OCI-LY7 (cell line): ENCODE measurements around the gene UTP20.

ENCODE experiments used
- CTCF ChIP-seq: fragments of 200-600 bp; sonication (generic); conservative IDR thresholded peaks from 2 replicates; pipeline ENCODE4 v1.5.1; 2014; ENCODE audit warnings: mild to moderate bottlenecking, antibody characterized with exemption, low read length, moderate library complexity, mixed read lengths
- EZH2phosphoT487 ChIP-seq: fragments of 200-600 bp; sonication (generic); IDR thresholded peaks from 2 replicates; pipeline ENCODE4 v1.6.1; 2018; ENCODE audit warnings: low read depth, borderline replicate concordance, mild to moderate bottlenecking, mixed run types, antibody characterized with exemption, low read length, moderate library complexity, mixed read lengths

- TF ChIP-seq CTCF (no peak), EZH2phosphoT487 (no peak)
Observed at GRCh38 chr12:101231636-101232035, 48.3 kb upstream of the UTP20 start.
